Adrenal gland (tissue), 5 donors: ENCODE data around the gene DDO.

Source experiments
- CTCF ChIP-seq, 6 experiments: fragments of 450-650 bp in 4 of 6; fragments of 200-600 bp in 2 of 6; sonication (generic) in 1 of 6; IDR thresholded peaks; 1 replicate in 5 of 6; 2 replicates in 1 of 6; pipeline versions ENCODE4 v1.5.1 to v1.8.0; 2016 to 2021; ENCODE audit warnings: antibody characterized with exemption in 6 of 6, mild to moderate bottlenecking in 2 of 6, moderate library complexity in 1 of 6
- POLR2A ChIP-seq, 2 donors: fragments of 450-650 bp; IDR thresholded peaks; one replicate each; pipeline ENCODE4 v1.6.1; 2017; ENCODE audit warnings: antibody characterized with exemption in 2 of 2, mild to moderate bottlenecking in 2 of 2, moderate library complexity in 1 of 2
- donor health status: DM: no; HTN: no; CAD: no.

GRCh38 chr6:110418594-110418993 is 3.2 kb upstream of the DDO start:
- TF ChIP-seq CTCF (IDR thresholded peaks at IDR 0.05) = no peak
- TF ChIP-seq POLR2A (IDR thresholded peaks at IDR 0.05) = no peak
